Measurements from ENCODE around the gene SLC25A47.

The SLC25A47 gene

DNA sequence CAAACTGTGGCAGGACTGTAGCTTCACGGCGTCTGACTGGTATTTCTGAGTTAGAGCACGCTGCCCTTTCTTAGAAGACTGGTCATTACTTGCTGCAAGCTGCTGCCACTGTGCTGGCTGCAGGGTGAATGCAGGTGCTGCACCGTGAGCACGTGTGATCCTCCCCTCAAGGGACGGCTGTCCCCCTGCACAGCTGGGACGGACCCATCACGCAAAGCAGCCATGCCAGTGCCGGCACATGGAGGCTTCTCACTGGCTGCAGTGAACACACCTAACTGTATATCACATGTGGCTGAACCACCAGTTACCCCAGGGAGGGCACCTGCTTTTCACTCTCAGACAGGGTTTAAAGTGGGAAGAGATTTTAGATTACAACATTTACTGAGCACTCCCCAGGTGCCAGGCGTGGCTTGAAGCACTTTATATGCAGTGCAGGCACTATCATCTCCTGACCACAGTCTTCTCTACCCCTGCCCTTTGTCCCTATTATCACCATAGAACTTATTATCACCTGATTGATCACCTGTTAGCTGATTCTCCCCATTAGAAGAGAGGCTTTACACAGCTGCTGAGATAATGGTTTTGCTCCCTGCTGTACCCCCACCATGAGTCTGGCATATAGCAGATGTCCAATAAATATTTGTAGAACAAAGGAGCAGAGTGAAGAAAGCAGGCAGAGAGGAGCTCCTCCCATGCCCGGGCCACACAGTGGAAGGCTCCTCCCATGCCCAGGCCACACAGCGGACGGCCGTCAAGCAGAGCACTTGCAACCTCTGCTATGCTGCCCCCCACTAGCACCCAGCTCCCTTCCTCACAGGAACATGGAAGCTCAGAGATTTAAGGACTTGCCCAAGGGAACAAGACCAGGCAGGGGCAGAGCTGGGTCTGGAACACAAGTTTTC, 25.9 kb downstream of the SLC25A47 start:
- no peak for DNase-seq

DNA sequence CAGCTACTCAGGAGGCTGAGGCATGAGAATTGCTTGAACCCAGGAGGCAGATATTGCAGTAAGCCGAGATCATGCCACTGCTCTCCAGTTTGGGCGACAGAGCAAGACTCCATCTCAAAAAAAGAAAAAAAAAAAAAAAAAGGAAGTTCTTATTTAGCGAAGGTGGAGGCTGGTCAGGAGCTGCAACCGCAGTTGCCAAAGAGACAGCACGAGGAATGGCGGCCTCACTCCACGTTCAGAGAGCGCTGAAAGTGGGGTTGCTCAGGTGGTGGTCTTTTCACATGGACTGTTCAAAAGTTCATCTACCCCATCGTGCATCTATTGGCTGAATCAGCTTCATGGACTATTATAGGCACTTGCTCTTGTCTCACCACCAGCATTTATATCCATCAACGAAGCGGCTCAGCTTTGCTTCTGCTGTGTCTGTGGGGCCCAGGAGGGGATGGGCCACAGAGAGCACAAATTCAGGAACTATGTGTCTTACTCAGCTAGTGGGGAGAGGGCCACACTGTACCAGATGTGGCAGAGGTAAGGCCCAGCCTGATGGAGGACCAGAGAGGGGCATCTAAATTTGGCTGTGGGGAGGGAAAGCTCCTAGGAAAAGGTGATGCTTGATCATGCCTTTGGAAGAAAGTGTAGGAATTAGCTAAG, 27.3 kb downstream of the SLC25A47 start:
- no peak for DNase-seq

DNA sequence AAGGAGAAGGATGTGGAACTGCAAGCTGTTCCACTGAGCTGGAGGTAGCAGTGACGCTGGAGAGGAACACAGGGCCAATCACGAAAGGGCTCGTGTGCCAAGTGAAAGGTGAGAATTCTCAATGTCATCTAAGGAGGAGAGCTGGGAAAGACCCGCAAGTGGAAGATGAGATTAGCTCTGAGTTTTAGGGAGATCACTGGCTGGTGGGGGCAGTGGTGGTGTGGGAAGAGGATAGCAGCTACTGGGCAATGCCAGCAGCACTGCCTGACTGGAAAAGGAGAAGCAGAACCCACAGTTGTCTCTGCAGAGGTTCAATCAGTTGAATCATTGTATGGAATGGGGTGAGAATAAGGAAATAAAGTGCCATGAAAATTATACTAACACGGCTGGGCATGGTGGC, 27.8 kb downstream of the SLC25A47 start:
- no peak for DNase-seq

DNA sequence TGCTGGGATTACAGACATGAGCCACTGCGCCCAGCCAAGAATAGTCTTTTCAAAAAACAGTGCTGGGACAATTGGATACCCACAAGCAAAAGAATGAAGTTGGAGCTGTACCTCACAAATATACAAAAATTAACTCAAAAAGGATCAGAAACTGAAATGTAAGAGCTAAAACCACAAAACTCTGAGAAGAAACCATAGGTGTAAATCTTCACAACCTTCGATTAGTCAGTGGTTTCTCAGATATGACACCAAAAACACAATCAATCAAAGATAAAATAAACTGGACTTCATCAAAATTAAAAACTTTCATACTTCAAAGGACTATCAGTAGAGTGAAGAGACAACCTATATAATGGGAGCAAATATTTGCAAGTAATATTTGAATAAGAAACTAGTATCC, 35.3 kb downstream of the SLC25A47 start:
- DNase-seq = no peak

DNA sequence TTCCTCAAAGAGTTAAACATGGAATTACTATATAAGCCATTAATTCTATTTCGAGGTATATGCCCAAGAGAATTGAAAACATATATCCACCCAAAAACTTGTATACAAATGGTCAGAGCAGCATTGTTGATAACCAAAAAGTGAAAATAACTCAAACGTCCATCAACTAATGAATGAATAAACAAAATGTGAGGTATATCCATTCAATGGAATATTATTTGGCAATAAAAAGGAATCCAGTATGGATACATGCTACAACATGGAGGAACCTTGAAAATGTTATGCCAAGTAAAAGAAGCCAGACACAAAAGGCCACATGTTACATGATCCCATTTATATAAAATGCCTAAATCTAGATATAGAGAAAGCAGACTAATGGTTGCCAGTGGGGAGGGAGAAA, 36.0 kb downstream of the SLC25A47 start:
- DNase-seq = no peak

DNA sequence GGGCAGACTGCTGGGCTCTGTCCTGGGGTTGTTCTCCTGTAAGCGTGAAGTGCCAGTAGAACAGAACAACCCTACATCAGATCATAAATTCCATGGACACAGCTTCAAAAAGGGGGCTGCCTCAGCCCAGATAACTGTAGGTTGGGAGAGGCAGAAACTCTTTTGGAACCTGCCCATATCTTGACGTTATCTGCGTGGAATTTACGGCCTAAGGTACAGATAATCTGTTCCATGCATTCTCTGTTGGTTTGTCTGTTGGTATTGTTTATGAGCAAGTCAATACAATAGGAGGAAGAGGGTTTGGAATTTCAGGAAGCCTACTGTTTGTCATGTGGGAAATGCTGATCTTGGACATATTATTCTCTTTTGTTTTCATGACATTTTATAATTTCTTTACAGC, 36.7 kb downstream of the SLC25A47 start:
- no peak for DNase-seq

DNA sequence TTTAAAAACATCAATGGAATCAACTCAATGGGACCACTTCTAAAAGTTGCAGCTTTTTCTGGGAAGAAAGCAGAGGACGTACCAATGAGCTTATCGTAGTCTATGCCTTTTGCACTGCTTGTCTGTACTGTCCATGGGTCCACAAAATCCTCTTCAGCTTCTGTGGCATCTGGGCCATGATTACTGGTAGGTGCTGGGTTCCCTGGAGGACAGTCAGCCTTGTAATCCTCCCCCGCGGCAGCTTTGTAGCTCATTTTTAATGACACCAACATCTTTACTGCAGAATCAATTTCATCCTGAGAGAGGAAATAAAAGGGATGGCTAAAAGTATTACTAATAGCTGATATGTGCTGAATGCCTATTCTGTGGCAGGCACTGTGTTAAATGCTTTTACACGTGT, 38.5 kb downstream of the SLC25A47 start:
- DNase-seq = no peak

DNA sequence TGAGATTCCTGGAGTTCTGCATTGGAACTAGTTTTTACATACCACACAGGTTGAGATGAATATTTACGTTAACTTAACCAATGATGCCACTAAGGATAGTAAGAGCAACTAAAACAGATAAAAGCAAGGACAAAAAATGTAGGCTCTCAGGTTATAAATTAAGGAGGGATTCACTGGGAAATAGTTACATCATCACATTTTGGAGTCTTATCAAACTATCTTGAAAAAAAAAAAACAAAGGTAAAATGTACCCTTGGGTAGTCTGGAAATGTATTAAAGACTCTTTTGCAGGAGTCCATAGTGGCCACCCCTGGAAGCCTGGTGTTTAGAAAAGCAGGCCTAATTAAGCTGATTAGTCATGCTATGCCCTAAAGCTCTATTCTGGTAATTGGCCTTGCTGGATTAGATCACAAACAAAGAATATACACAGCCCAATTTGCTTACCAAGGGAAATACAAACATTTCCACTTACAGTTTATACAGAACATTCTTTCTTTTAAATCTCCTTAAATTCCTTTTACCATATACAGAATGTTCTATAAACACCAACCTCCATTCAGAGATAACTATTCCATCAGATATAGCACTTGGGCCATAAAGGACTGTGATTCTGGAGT, 39.3 kb downstream of the SLC25A47 start:
- no peak for DNase-seq

DNA sequence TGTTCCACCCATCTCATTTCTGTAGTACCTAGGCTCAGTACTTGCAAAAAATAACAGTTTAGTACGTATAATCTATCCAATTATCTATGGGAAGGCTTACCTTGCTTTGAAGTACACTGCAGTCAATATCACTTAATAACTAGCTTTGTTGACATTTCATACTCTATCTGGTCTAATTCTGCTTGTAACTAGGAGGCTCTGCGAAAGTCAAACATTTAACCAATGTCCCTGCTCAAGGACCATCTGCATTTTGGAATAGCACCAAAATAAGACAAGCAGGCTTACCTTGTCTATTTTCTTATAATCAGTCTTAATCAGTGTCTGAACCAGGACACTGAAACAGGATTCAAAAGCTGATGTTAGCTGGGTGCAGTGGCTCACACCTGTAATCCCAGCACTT, 39.9 kb downstream of the SLC25A47 start:
- DNase-seq = no peak

DNA sequence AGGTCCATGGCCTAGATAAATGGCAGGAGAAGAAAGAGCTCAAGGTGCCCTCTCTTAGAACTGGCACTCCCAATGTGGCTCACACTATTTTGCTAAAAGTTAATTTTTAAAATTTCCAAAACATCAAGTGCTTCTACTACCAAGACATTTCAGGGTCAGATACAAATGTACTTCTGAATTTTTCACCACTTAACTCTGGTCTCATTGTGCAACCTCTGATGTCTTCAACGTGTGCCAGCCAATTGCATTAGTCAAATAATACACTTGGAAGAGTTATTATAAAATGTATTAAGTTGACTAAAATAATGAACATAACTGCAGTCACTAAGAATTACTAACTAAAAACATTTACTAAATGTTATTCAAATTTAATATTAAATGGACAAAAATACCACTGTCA, 41.3 kb downstream of the SLC25A47 start:
- DNase-seq = no peak

DNA sequence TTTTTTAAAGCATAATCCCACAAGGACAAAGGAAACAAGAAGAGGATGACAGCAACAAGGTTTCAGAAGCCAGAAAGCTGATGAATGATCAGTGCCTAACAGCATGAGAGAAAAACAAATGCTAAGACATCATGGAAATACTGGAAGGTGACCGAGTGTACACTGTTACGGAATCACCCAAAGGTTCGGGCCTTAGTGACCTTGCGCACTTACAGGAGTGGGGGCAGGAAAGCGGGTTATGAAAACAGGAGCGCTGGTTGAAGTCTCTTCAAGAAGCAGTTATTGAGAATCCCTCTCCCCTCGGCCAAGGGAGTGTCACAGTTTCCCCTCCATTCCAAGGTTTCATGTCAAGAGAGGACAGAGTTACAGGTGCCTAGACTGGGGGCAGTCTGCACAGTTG, 42.6 kb downstream of the SLC25A47 start:
- no peak for DNase-seq

DNA sequence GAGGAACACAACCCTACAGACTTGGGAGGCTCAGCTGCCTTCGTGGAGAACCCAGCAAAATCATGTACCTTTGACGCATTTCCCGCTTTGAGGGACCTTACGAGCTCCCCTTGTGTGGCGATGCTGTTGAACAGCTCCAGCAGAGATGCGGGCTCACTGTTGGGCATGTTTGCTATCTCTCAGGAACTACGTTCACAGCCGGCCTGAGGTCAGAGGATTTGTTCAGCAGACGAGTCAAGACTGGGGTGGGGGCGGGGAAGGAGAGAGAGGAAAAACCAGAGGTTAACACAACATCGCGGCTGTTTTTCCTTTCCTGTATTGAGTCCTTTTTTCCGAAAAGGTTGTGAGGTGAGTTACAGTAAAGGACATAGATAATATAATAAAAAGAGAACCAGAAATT, 45.9 kb downstream of the SLC25A47 start:
- no peak for DNase-seq

DNA sequence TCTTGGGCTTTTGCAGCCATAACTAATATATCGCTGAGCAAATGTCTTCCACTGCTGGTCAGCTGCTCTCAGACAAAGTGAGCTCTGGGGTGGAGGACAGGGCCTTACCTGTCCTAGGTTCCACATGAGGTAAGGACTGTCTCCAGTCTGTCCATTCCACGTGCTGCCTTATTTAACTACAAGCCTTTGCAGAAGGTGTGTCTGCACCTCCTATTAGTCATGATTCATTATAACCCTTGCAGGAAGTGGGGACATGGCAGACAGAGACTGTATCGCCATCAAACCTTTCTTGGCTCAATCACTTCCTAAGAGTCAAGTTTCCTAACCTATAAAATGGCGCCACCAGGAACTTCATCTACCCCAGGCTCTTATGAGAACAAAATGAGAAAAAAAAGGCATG, 46.9 kb downstream of the SLC25A47 start:
- DNase-seq = no peak

DNA sequence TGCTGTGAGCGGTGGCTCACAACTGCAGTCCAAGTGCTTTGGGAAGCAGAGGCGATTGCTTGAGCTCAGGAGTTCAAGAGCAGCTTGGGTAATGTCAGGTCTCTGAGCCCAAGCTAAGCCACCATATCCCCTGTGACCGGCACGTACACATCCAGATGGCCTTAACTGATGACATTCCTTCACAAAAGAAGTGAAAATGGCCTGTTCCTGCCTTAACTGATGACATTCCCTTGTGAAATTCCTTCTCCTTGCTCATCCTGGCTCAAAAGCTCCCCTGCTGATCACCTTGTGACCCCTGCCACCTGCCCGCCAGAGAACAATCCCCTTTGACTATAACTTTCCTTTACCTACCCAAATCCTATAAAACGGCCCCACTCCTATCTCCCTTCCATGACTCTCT, 48.6 kb downstream of the SLC25A47 start:
- DNase-seq = no peak

DNA sequence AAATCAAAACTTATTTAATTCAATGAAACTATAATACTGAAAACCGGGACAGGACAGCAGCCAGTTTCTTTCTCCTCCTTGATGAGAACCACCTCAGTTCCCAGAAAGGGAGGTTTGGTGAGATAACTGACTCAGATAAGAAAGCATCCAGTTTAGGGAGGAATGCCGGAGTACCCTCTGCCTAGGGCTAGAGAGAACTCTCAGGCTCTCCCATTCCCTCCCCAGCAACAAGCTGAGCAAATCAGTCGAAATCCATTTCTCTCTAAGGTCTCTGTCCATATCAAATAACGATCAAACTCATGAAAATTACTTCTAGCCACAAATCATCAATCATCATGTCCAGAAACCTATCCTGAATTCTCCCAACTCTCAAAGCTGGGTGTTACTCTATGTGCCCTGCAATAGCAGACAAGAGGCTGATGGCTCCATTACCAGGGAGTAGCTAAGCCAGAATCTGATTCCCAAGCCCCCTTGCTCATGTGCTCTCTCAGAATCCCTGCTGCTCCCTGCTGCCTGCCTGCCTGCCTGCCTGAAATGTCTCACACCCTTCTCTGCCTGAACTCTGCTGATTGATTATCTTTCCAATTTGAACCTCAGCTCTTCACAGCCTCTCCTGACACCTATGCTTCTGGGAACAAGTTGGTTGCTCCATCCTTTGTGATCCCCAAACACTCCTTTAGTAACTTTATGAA, 49.4 kb downstream of the SLC25A47 start:
- DNase-seq = no peak

DNA sequence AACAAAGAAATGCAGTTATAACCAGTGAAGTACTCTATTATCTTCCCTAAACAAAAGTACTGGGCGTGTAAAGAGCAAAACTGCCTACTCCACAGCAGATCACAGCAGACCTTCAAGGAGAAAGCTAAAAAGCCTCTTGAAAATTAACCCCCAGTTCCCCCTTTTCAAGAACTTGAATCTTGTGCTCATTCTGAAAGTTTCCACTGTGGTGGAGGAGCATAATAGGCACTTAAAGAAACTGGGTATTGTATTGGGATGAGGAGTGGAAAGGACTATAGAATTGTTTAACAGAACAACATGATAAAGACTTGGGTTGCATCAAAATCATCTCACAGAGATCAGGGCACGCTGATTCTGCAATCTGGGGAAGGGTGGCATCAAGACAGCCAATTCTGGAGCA, 51.1 kb downstream of the SLC25A47 start:
- DNase-seq = no peak

DNA sequence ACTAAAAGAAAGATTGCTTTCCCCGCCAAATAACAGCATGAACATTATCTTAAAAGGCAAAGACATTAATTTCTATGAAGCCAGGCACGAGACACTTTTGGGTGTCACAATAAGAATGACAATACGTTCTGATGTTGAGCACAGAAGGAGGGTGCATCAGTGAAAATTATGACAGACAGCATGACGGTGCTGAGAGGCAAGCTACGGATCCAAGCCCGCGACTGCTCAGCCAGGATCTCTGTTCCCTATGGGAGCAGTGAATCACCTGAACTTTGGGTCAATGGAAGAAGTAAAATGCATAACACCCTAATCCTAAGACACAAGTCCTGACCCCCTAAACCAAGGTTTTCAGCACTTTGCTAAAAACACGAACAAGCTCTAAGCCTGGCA, 51.7 kb downstream of the SLC25A47 start:
- DNase-seq = peak; percentile 16

DNA sequence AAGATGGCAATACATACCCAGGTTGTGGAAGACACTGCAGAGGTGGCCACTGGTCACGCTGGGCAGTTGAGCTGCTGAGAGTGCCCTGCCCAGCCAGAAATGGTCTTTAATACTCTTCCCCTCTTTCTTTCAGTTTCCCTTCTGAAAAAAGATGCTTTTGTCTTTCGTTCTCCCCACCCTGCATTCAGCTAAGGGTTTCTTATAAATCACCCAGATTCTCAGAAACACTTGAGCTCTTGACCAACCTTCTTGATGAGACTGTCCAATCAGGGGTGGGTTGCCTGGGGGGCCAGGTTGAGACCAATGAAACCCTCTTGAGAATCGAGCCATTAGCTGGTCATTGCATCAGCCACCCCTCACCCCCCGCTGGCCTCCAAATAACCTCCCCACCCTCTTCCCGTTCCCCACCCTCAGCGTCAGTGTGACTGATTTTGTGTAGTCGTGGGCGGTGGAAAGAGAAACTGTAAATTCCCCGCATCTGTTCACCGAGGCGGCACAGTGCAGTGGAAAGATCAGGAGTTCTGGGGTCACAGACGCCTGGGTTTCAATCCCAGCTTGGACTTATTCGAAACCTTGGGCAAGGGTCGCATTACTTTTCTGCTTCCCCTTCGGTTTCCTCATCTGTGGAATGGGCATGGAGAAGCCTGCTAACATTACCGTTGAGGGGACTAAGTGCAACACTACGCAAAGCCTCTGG, 52.3 kb downstream of the SLC25A47 start:
- peak; percentile 99 for DNase-seq

DNA sequence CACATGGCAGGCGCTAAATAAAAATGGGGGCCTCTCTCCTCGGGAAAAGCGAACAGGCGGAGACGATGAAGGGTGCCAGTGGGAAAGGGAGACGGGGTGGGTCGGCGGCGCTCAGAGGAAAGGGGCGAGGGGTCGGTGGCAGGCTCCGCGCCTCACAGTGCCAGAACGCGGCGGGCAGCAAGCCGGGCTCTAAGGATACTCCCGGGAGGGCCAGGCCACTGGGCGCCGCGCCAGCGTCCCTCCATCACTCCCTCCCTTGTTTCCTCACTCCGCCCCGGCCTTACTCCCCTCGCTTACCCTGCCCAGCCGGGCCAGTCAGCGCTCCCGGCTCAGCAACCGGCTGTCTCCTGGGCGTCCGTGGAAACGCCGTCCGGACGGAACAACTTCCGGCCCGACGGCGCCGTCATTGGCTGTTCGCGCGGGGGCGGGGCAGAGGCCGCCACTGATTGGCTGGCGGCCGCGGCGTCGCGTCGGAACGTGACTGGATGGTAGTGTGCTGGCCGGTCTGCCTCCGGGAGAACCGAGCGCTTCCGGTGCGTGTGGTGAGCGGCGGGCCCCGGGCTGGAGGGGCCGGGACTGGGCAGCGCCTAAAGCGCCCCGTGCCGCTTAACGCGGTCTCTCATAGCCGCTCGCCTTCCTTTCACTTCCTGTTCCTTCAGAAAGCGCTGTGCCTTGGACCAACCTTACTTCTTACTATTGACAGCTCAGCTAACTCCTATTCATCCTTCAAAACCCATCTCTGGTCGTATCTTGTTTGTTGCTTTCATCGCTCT, 53.0 kb downstream of the SLC25A47 start, which contains the start of gene WDR25:
WDR25 (plus strand) TSS at position 523 of the 773 bp plus-strand sequence.
- peak; percentile 98 for DNase-seq

DNA sequence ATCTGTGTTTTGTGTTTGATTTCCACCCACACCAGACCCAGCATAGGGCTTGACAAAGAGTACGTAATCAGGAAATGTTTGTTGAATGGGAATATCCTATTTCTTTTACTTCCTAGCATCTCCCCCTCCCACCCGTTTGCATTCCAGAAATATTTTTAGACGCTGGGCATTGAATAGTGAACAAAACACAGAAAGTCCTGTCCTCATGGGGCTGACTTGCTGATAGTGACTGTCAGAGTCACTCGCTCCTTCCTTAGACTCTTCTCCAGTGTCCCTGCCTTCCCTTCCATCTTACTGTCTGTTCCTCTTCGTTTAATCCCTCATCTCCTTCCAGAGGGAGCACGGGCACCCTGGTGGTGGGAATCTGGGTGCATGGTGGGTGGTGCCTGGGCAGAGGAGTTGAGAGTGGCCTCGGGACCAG, 53.6 kb downstream of the SLC25A47 start:
- peak; percentile 26 for DNase-seq
